GM19239 (cell line): ENCODE measurements around the gene KIZ.

Experiments used
- DNase-seq: peaks from one replicate; pipeline ENCODE4 v3.0.0; 2011; ENCODE audit warnings: low spot score; ENCODE audit not compliant: insufficient read length
- FAIRE-seq: peaks from 2 replicates; lab custom pipeline; 2011; peaks lifted over from hg19 to GRCh38; lab: Jason Lieb, UNC

KIZ gene

GRCh38 chr20:21289651-21290050 is 163.8 kb downstream of the KIZ start:
- DNase-seq (no peak), FAIRE-seq (no peak)

- DNase-seq (no peak), FAIRE-seq (no peak)
Observed at GRCh38 chr20:21291026-21291425, 165.1 kb downstream of the KIZ start.

GRCh38 chr20:21294755-21295154 is 168.9 kb downstream of the KIZ start:
- FAIRE-seq (no peak), DNase-seq (no peak)
